Right hindlimb (tissue), 1 donor: ENCODE measurements around the gene CLEC4E.
A peak's percentile ranks its signal among the peaks of the same experiment; 100 is the strongest.
"Not testable (repeated sequence)": the region's sequence is repeated elsewhere in the genome, so short reads cannot be mapped to it uniquely, and the experiment has no call there.

Experiments used
- DNase-seq: peaks from one replicate; pipeline ENCODE4 v3.0.0-alpha.2; 2018

The CLEC4E gene

GRCh38 chr12:8540831-8541230 lies at the start of gene CLEC4E:
TSS of gene CLEC4E (minus strand) at chr12:8540905. CDS start at chr12:8540797, 108 bp downstream.
- not testable (repeated sequence) for DNase-seq

- DNase-seq, result no peak
These were observed 49.0 kb upstream of the CLEC4E start for GRCh38 chr12:8589679-8590078.

- DNase-seq, result not testable (repeated sequence)
These were observed 43.8 kb upstream of the CLEC4E start for GRCh38 chr12:8584478-8584877.

GRCh38 chr12:8584004-8584403 lies 43.3 kb upstream of the CLEC4E start:
- no peak for DNase-seq

GRCh38 chr12:8581098-8581784 lies 40.5 kb upstream of the CLEC4E start:
- no peak for DNase-seq

- DNase-seq, result no peak
These were observed 37.2 kb upstream of the CLEC4E start for GRCh38 chr12:8577879-8578278.

- no peak for DNase-seq
These were observed 31.8 kb upstream of the CLEC4E start for GRCh38 chr12:8572507-8572906.

- no peak for DNase-seq
These were observed 25.8 kb upstream of the CLEC4E start for GRCh38 chr12:8566525-8566924.

GRCh38 chr12:8566052-8566451 lies 25.3 kb upstream of the CLEC4E start:
- not testable (repeated sequence) for DNase-seq

- no peak for DNase-seq
These were observed 24.0 kb upstream of the CLEC4E start for GRCh38 chr12:8564656-8565055.

- DNase-seq, result no peak
These were observed 22.7 kb upstream of the CLEC4E start for GRCh38 chr12:8563356-8563755.

- no peak for DNase-seq
These were observed 21.6 kb upstream of the CLEC4E start for GRCh38 chr12:8562310-8562709.

- no peak for DNase-seq
These were observed 20.3 kb upstream of the CLEC4E start for GRCh38 chr12:8561011-8561410.

- DNase-seq, result no peak
These were observed 19.0 kb upstream of the CLEC4E start for GRCh38 chr12:8559676-8560075.

GRCh38 chr12:8556531-8557097 lies 15.9 kb upstream of the CLEC4E start:
- DNase-seq, result no peak

- DNase-seq, result no peak
These were observed 13.9 kb upstream of the CLEC4E start for GRCh38 chr12:8554451-8555195.

- DNase-seq, result no peak
These were observed 12.5 kb upstream of the CLEC4E start for GRCh38 chr12:8553088-8553627.

- DNase-seq, result no peak
These were observed 8.7 kb upstream of the CLEC4E start for GRCh38 chr12:8549381-8549780.

GRCh38 chr12:8548192-8548591 lies 7.5 kb upstream of the CLEC4E start:
- DNase-seq, result no peak

GRCh38 chr12:8547645-8548044 lies 6.9 kb upstream of the CLEC4E start:
- DNase-seq, result no peak

- no peak for DNase-seq
These were observed 5.9 kb upstream of the CLEC4E start for GRCh38 chr12:8546591-8546990.

- peak; percentile 75 for DNase-seq
These were observed 3.6 kb upstream of the CLEC4E start for GRCh38 chr12:8544295-8544694.

- DNase-seq, result no peak
These were observed 857 bp upstream of the CLEC4E start for GRCh38 chr12:8541562-8541961.

- not testable (repeated sequence) for DNase-seq
These were observed 2.9 kb downstream of the CLEC4E start for GRCh38 chr12:8537820-8538219.
